Liver (tissue), 9 donors: ENCODE measurements around the gene LRRFIP2. TPM values are rescaled to one million over a fixed set of nuclear protein-coding genes. Genes with fewer than 3 reads are reported as not detected.

Experiments
- DNase-seq: peaks from one replicate; pipeline ENCODE4 v3.0.0-alpha.2; 2017; ENCODE audit warnings: low spot score
- H3K27ac ChIP-seq, 2 donors: one replicate each; pipeline ENCODE4 v1.7.0; 2013; ENCODE audit warnings: inconsistent platforms in 2 of 2, low read length in 2 of 2, control low read depth in 1 of 2, low read depth in 1 of 2, mild to moderate bottlenecking in 1 of 2
- H3K27me3 ChIP-seq, 4 donors: one replicate each; pipeline versions ENCODE4 v1.6.1 to v1.7.0; 2013; ENCODE audit warnings: low read length in 3 of 4, inconsistent platforms in 1 of 4, mild to moderate bottlenecking in 1 of 4, moderate library complexity in 1 of 4; ENCODE audit not compliant: control insufficient read depth in 4 of 4, insufficient read depth in 4 of 4
- H3K36me3 ChIP-seq, 4 donors: one replicate each; pipeline versions ENCODE4 v1.6.1 to v1.7.0; 2013; ENCODE audit warnings: low read length in 3 of 4, mild to moderate bottlenecking in 3 of 4, low read depth in 1 of 4, moderate library complexity in 1 of 4; ENCODE audit not compliant: control insufficient read depth in 4 of 4, insufficient read depth in 3 of 4
- H3K4me1 ChIP-seq, 4 donors: one replicate each; pipeline versions ENCODE4 v1.6.1 to v1.7.0; 2013; ENCODE audit warnings: low read length in 3 of 4, mild to moderate bottlenecking in 3 of 4, moderate library complexity in 1 of 4; ENCODE audit not compliant: control insufficient read depth in 4 of 4, insufficient read depth in 4 of 4
- H3K4me3 ChIP-seq, 3 donors: one replicate each; pipeline versions ENCODE4 v1.6.1 to v1.7.0; 2013; ENCODE audit warnings: low read length in 3 of 3, control low read depth in 1 of 3, low read depth in 1 of 3, mild to moderate bottlenecking in 1 of 3
- H3K9ac ChIP-seq, 2 donors: one replicate each; pipeline ENCODE4 v1.7.0; 2013; ENCODE audit warnings: low read length in 2 of 2, mild to moderate bottlenecking in 2 of 2, moderate library complexity in 2 of 2, control low read depth in 1 of 2, low read depth in 1 of 2
- H3K9me3 ChIP-seq, 4 donors: one replicate each; pipeline versions ENCODE4 v1.6.1 to v1.7.0; 2013; ENCODE audit warnings: low read length in 3 of 4; ENCODE audit not compliant: control insufficient read depth in 4 of 4
- ATF3 ChIP-seq: IDR thresholded peaks from 2 replicates; pipeline ENCODE4 v1.6.1; 2016; ENCODE audit warnings: antibody characterized with exemption
- CTCF ChIP-seq: fragments of 150-350 bp; IDR thresholded peaks from 2 replicates; pipeline ENCODE4 v1.5.1; 2017; ENCODE audit warnings: improper control_type of control experiment, low read depth, low read length; ENCODE audit not compliant: missing input control
- EGR1 ChIP-seq, 2 donors: IDR thresholded peaks; 2 replicates each; pipeline ENCODE4 v1.6.1; 2016 to 2018; ENCODE audit warnings: antibody characterized with exemption in 2 of 2, low read depth in 2 of 2
- FOXA1 ChIP-seq: IDR thresholded peaks from 2 replicates; pipeline ENCODE4 v1.6.1; 2016; ENCODE audit warnings: antibody characterized with exemption
- FOXA2 ChIP-seq: IDR thresholded peaks from 2 replicates; pipeline ENCODE4 v1.6.1; 2016; ENCODE audit warnings: antibody characterized with exemption
- GABPA ChIP-seq, 2 donors: IDR thresholded peaks in 1 of 2; conservative IDR thresholded peaks in 1 of 2; 2 replicates each; pipeline ENCODE4 v1.6.1; 2016; ENCODE audit warnings: antibody characterized with exemption in 2 of 2, mild to moderate bottlenecking in 1 of 2, moderate library complexity in 1 of 2
- HNF4A ChIP-seq, 2 donors: conservative IDR thresholded peaks; 2 replicates each; pipeline ENCODE4 v1.6.1; 2016; ENCODE audit warnings: antibody characterized with exemption in 2 of 2, mild to moderate bottlenecking in 2 of 2
- HNF4G ChIP-seq: IDR thresholded peaks from 2 replicates; pipeline ENCODE4 v1.6.1; 2016; ENCODE audit warnings: antibody characterized with exemption
- JUND ChIP-seq, 2 donors: IDR thresholded peaks; 2 replicates each; pipeline ENCODE4 v1.6.1; 2016; ENCODE audit warnings: antibody characterized with exemption in 2 of 2
- MAX ChIP-seq: IDR thresholded peaks from 2 replicates; pipeline ENCODE4 v1.6.1; 2016; ENCODE audit warnings: antibody characterized with exemption
- NR2F2 ChIP-seq: IDR thresholded peaks from 2 replicates; pipeline ENCODE4 v1.6.1; 2016; ENCODE audit warnings: antibody characterized with exemption
- RAD21 ChIP-seq, 2 donors: IDR thresholded peaks; 2 replicates each; pipeline ENCODE4 v1.6.1; 2016; ENCODE audit warnings: antibody characterized with exemption in 2 of 2, mild to moderate bottlenecking in 2 of 2
- REST ChIP-seq: IDR thresholded peaks from 2 replicates; pipeline ENCODE4 v1.6.1; 2016; ENCODE audit warnings: antibody characterized with exemption, mild to moderate bottlenecking
- RXRA ChIP-seq, 2 donors: IDR thresholded peaks; 2 replicates each; pipeline ENCODE4 v1.6.1; 2017 to 2018; ENCODE audit warnings: antibody characterized with exemption in 2 of 2, mild to moderate bottlenecking in 1 of 2
- TAF1 ChIP-seq: conservative IDR thresholded peaks from 2 replicates; pipeline ENCODE4 v1.6.1; 2016; ENCODE audit warnings: antibody characterized with exemption, mild to moderate bottlenecking
- YY1 ChIP-seq: IDR thresholded peaks from 2 replicates; pipeline ENCODE4 v1.6.1; 2016; ENCODE audit warnings: antibody characterized with exemption, mild to moderate bottlenecking
- ZBTB33 ChIP-seq: IDR thresholded peaks from 2 replicates; pipeline ENCODE4 v1.6.1; 2016; ENCODE audit warnings: antibody characterized with exemption
- WGBS: extraction: QIAGEN DNeasy Blood & Tissue Kit; methylation state at CpG from one replicate; pipeline ENCODE4 v1.1.7; 2013; 5-methylcytosine and 5-hydroxymethylcytosine counted together
- polyA plus RNA-seq, 2 donors: library from polyadenylated mRNA; stranded (reverse) in 1 of 2; unstranded in 1 of 2; fragments of 200-250 nt in 1 of 2; fragments of >200 nt in 1 of 2; fragmentation: Nextera tagmentation in 1 of 2; extraction: Ambion mirVana in 1 of 2; gene quantifications; one replicate each; pipeline versions ENCODE4 v1.2.1 to v1.2.3, GENCODE V29; 2013 to 2015
- total RNA-seq, 2 donors: library from RNA; depleted of rRNA; stranded (reverse); fragments of >200 nt; gene quantifications; one replicate each; pipeline ENCODE4 v1.2.3, GENCODE V29; 2014
- donor health status: healthy.
- donor health status: healthy.
- donor health status: healthy.
- donor health status: healthy.
- donor health status: healthy.

Gene LRRFIP2
- total and polyA plus RNA-seq, 4 donors, result 22.6 to 56.9 (median 39.8) TPM

- H3K36me3 ChIP-seq, result peaks cover 7 to 31% (median 17%) of the 10 kb centered on the region in 4 donors
- H3K27me3 ChIP-seq, result no peaks in the 10 kb centered on the region
- H3K27ac ChIP-seq, result peak overlapping the region in 1 of 2 donors; percentile 7
- H3K9me3 ChIP-seq, result no peaks in the 10 kb centered on the region
- no peak for TF ChIP-seq HNF4G
- TF ChIP-seq JUND (IDR thresholded peaks at IDR 0.05), result no peak
- TF ChIP-seq RXRA (IDR thresholded peaks at IDR 0.05), result no peak
- no peak for TF ChIP-seq YY1
- no peak for TF ChIP-seq NR2F2
- no peak for TF ChIP-seq MAX
- TF ChIP-seq HNF4A (conservative IDR thresholded peaks at IDR 0.05), result no peak
- no peak for TF ChIP-seq ZBTB33
- TF ChIP-seq REST, result no peak
- TF ChIP-seq GABPA (IDR thresholded peaks at IDR 0.05 in 1 of 2, conservative IDR thresholded peaks at IDR 0.05 in 1 of 2), result no peak
- no peak for TF ChIP-seq FOXA1
- TF ChIP-seq CTCF, result no peak
- H3K9ac ChIP-seq, result no peak overlapping the region
- no peak overlapping the region for H3K4me3 ChIP-seq
- DNase-seq, result no peak
- H3K4me1 ChIP-seq, result peaks cover 0 to 8% (median 6%) of the 10 kb centered on the region in 4 donors
Measured at GRCh38 chr3:37029516-37030163, 144.7 kb downstream of the LRRFIP2 start.

GRCh38 chr3:37029111-37029510, 145.3 kb downstream of the LRRFIP2 start:
- no peaks in the 10 kb centered on the region for H3K9me3 ChIP-seq
- H3K36me3 ChIP-seq, result peaks cover 7 to 30% (median 18%) of the 10 kb centered on the region in 4 donors
- TF ChIP-seq TAF1, result no peak
- no peak for TF ChIP-seq ATF3
- TF ChIP-seq RAD21 (IDR thresholded peaks at IDR 0.05), result peak in 1 of 2 donors; percentile 28
- peak; percentile 42 to 59 for TF ChIP-seq HNF4A (conservative IDR thresholded peaks at IDR 0.05)
- TF ChIP-seq REST, result no peak
- no peak for TF ChIP-seq CTCF
- TF ChIP-seq EGR1 (IDR thresholded peaks at IDR 0.05; ENCODE audit: low read depth in 2 of 2), result no peak
- TF ChIP-seq FOXA2, result no peak
- TF ChIP-seq HNF4G, result no peak
- peak; percentile 34 for TF ChIP-seq YY1
- TF ChIP-seq FOXA1, result no peak
- no peak for TF ChIP-seq GABPA (IDR thresholded peaks at IDR 0.05 in 1 of 2, conservative IDR thresholded peaks at IDR 0.05 in 1 of 2)
- TF ChIP-seq NR2F2, result peak; percentile 79
- TF ChIP-seq RXRA (IDR thresholded peaks at IDR 0.05), result no peak

More at GRCh38 chr3:37029111-37029510, 145.3 kb downstream of the LRRFIP2 start:
- DNase-seq, result no peak
- Histone ChIP-seq H3K27ac (peak overlapping the region in 1 of 2 donors; percentile 22), H3K9ac (no peak overlapping the region), H3K4me1 (peaks cover 0 to 8% (median 6%) of the 10 kb centered on the region in 4 donors), H3K27me3 (no peaks in the 10 kb centered on the region), H3K4me3 (no peak overlapping the region)
- WGBS, result 93% methylated on average over 1 of the region's 1 CpG
